K562 (cell line): ENCODE data around the gene TMEM106B.

ENCODE experiments used
- CBFA2T3 ChIP-seq: fragments of 450-650 bp; IDR thresholded peaks from 2 replicates; pipeline ENCODE4 v1.6.1; 2017
- EP400 ChIP-seq: fragments of 450-650 bp; IDR thresholded peaks from 2 replicates; pipeline ENCODE4 v1.6.1; 2017; ENCODE audit warnings: antibody characterized with exemption, mild to moderate bottlenecking, moderate library complexity
- FOXJ2 ChIP-seq: fragments of 200-800 bp; sonication (Bioruptor generic); IDR thresholded peaks from 2 replicates; pipeline ENCODE4 v1.6.1; 2016; ENCODE audit warnings: missing genetic modification characterization, missing compliant biosample characterization
- MCM7 ChIP-seq, 2 experiments: fragments of 450-650 bp; IDR thresholded peaks; 2 replicates each; pipeline ENCODE4 v1.6.1; 2016 to 2018
- NR2C1 ChIP-seq, 2 experiments: fragments of 450-650 bp; IDR thresholded peaks; 2 replicates each; pipeline ENCODE4 v1.6.1; 2017; ENCODE audit warnings: mild to moderate bottlenecking in 2 of 2, antibody characterized with exemption in 1 of 2, inconsistent platforms in 1 of 2, missing compliant biosample characterization in 1 of 2, missing genetic modification characterization in 1 of 2
- POLR2A ChIP-seq: fragments of 450-650 bp; conservative IDR thresholded peaks from 2 replicates; pipeline ENCODE4 v1.6.1; 2016
- SNIP1 ChIP-seq: fragments of 450-650 bp; IDR thresholded peaks from 2 replicates; pipeline ENCODE4 v1.7.1; 2017; ENCODE audit warnings: low read depth, mild to moderate bottlenecking
- SREBF2 ChIP-seq: sonication (generic); formaldehyde crosslinking; IDR thresholded peaks from 2 replicates; pipeline ENCODE4 v1.4.0; 2020; ENCODE audit warnings: mild to moderate bottlenecking, missing genetic modification reagents
- TAF1 ChIP-seq: IDR thresholded peaks from 2 replicates; pipeline ENCODE4 v1.6.1; 2011; ENCODE audit warnings: mild to moderate bottlenecking, low read length, moderate library complexity; ENCODE audit not compliant: insufficient read depth, control insufficient read depth, severe bottlenecking; ENCODE audit errors: extremely low read depth
- ZNF24 ChIP-seq: fragments of 450-650 bp; IDR thresholded peaks from 2 replicates; pipeline ENCODE4 v1.6.1; 2016
- TF ChIP-seq, protein P1 (sequence below): fragments of 450-650 bp; formaldehyde crosslinking; IDR thresholded peaks from 2 replicates; pipeline ENCODE4 v1.4.0; 2022; ENCODE audit warnings: missing genetic modification characterization
- TF ChIP-seq, protein P2 (sequence below), 3 experiments: IDR thresholded peaks in 2 of 3; conservative IDR thresholded peaks in 1 of 3; 2 replicates each; pipeline ENCODE4 v1.5.1; 2011 to 2012; ENCODE audit warnings: low read length in 3 of 3, mild to moderate bottlenecking in 3 of 3, control low read depth in 2 of 3, improper control_type of control experiment in 1 of 3, inconsistent platforms in 1 of 3, low read depth in 1 of 3, mixed read lengths in 1 of 3, moderate library complexity in 1 of 3; ENCODE audit not compliant: insufficient read depth in 2 of 3

DNA sequence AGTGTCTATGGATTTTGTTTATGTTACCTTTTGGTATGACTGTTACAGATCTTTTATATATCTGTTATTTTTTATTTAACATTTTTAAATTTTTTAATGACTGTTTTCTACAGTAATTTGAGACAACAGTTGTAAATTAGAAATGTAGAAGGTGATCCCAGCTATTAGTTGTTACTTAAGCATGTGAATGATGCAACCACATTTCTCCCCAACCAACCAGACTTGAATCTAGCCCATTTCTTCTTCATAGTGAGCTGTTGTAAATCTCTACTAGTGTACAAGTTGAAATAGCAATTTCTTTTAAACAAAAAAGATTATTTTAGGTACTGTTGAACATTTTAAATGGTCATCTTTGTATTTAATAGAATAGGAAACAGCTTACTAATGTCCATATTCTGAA, 18.0 kb downstream of the TMEM106B start:
- TF ChIP-seq POLR2A = no peak
- TF ChIP-seq NR2C1 (IDR thresholded peaks at IDR 0.05) = no peak
- no peak for TF ChIP-seq NR2C1 (tag; IDR thresholded peaks at IDR 0.05)
- no peak for TF ChIP-seq ZNF24
- no peak for TF ChIP-seq MCM7 (IDR thresholded peaks at IDR 0.05)
- TF ChIP-seq, protein P1, sequence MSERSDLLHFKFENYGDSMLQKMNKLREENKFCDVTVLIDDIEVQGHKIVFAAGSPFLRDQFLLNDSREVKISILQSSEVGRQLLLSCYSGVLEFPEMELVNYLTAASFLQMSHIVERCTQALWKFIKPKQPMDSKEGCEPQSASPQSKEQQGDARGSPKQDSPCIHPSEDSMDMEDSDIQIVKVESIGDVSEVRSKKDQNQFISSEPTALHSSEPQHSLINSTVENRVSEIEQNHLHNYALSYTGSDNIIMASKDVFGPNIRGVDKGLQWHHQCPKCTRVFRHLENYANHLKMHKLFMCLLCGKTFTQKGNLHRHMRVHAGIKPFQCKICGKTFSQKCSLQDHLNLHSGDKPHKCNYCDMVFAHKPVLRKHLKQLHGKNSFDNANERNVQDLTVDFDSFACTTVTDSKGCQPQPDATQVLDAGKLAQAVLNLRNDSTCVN (CRISPR knock-in tag) = no peak
- no peak for TF ChIP-seq CBFA2T3
- TF ChIP-seq, protein P2, sequence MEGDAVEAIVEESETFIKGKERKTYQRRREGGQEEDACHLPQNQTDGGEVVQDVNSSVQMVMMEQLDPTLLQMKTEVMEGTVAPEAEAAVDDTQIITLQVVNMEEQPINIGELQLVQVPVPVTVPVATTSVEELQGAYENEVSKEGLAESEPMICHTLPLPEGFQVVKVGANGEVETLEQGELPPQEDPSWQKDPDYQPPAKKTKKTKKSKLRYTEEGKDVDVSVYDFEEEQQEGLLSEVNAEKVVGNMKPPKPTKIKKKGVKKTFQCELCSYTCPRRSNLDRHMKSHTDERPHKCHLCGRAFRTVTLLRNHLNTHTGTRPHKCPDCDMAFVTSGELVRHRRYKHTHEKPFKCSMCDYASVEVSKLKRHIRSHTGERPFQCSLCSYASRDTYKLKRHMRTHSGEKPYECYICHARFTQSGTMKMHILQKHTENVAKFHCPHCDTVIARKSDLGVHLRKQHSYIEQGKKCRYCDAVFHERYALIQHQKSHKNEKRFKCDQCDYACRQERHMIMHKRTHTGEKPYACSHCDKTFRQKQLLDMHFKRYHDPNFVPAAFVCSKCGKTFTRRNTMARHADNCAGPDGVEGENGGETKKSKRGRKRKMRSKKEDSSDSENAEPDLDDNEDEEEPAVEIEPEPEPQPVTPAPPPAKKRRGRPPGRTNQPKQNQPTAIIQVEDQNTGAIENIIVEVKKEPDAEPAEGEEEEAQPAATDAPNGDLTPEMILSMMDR (IDR thresholded peaks at IDR 0.05 in 2 of 3, conservative IDR thresholded peaks at IDR 0.05 in 1 of 3; ENCODE audit: insufficient read depth in 2 of 3, low read depth in 1 of 3, low read length in 3 of 3) = no peak
- TF ChIP-seq FOXJ2 (tag) = no peak
- no peak for TF ChIP-seq SNIP1
- no peak for TF ChIP-seq SREBF2
- TF ChIP-seq TAF1 = no peak
- no peak for TF ChIP-seq EP400
